ENCODE measurements around the gene BICD2. TPM values are rescaled to one million over a fixed set of nuclear protein-coding genes. Genes with fewer than 3 reads are reported as not detected.

BICD2 gene
- polyA plus RNA-seq, 3 donors = 13.8 to 29.4 (median 25.6) TPM

DNA sequence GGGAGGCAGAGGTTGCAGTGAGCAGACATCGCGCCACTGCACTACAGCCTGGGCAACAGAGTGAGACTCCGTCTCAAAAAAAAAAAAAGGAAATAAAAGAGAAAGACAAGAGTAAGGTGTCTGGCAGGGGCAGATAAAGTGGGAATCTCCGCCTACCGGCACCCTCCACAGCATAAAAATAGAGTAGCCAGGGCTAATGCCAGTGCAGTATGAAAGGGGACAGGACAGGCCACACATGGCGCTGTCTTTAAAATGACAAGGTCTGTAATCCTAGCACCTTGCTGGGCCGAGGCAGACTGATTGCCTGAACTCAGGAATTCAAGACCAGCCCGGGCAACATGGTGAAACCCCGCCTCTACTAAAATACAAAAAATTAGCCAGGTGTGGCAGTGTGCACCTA is 7.8 kb downstream of the BICD2 start:
- H3K4me1 ChIP-seq (ENCODE audit: control insufficient read depth in 1 of 2, insufficient read depth in 2 of 2, low read length in 2 of 2) = peaks cover 58 to 65% of the 10 kb centered on the region in 2 donors
- TF ChIP-seq, protein P1, sequence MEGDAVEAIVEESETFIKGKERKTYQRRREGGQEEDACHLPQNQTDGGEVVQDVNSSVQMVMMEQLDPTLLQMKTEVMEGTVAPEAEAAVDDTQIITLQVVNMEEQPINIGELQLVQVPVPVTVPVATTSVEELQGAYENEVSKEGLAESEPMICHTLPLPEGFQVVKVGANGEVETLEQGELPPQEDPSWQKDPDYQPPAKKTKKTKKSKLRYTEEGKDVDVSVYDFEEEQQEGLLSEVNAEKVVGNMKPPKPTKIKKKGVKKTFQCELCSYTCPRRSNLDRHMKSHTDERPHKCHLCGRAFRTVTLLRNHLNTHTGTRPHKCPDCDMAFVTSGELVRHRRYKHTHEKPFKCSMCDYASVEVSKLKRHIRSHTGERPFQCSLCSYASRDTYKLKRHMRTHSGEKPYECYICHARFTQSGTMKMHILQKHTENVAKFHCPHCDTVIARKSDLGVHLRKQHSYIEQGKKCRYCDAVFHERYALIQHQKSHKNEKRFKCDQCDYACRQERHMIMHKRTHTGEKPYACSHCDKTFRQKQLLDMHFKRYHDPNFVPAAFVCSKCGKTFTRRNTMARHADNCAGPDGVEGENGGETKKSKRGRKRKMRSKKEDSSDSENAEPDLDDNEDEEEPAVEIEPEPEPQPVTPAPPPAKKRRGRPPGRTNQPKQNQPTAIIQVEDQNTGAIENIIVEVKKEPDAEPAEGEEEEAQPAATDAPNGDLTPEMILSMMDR (IDR thresholded peaks at IDR 0.05) = no peak
- no CpG with 5 or more reads among the region's 9 CpGs for WGBS (ENCODE audit: insufficient coverage)

DNA sequence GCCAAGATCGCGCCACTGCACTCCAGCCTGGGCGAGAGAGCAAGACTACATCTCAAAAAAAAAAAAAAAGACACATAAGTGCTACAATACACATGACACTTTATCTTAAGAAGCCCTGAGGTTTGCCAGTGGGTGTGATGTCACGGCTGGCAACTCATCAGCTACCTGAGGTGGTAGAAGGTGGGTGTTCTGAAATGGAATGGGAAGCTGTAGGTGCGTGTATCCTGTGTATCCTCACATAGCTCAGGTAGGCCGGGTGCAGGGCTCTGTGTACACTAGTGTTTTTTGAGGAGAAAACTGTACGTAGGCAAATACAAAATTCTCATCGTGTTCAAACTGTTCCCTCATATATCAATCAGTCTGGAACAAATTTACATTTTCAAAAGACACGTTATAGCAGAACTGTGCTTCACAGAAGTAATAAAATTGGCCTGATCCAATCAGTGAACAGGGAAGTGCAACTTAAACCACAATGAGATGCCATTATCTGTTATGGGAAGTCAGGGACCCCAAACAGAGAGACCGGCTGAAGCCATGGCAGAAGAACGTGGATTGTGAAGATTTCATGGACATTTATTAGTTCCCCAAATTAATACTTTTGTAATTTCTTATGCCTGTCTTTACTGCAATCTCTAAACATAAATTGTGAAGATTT is 10.4 kb downstream of the BICD2 start:
- H3K27ac ChIP-seq (ENCODE audit: low read depth in 1 of 2, low read length in 2 of 2) = peak overlapping the region; percentile 32 to 63
- H3K4me3 Mint-ChIP-seq = peak overlapping the region in 1 of 2 donors; percentile 39
- no peak overlapping the region for H3K9ac ChIP-seq (ENCODE audit: insufficient read depth, low read length, poor library complexity, severe bottlenecking)
- H3K36me3 Mint-ChIP-seq = peaks cover 0 to 11% of the 10 kb centered on the region in 2 donors
- no peak overlapping the region for H2AFZ ChIP-seq (ENCODE audit: insufficient read depth, low read depth, low read length, poor library complexity, severe bottlenecking)
- H3K79me2 ChIP-seq (ENCODE audit: insufficient read depth, low read length) = peaks cover 91% of the 10 kb centered on the region
- WGBS (ENCODE audit: insufficient coverage) = no CpG with 5 or more reads among the region's 11 CpGs
- peaks cover 0 to 5% of the 10 kb centered on the region in 2 donors for H3K9me3 ChIP-seq (replicated peaks in 1 of 2; ENCODE audit: control insufficient read depth in 1 of 2, insufficient read depth in 1 of 2, low read length in 2 of 2)
- TF ChIP-seq, protein P1 (IDR thresholded peaks at IDR 0.05) = no peak
- H3K4me2 ChIP-seq (replicated peaks; ENCODE audit: extremely low read depth, low read length, poor library complexity, severe bottlenecking) = peak overlapping the region; percentile 30
- H3K36me3 ChIP-seq (replicated peaks in 1 of 2; ENCODE audit: control insufficient read depth in 1 of 2, insufficient read depth in 2 of 2, low read length in 2 of 2) = no peaks in the 10 kb centered on the region
- no peak overlapping the region for H3K4me3 ChIP-seq (replicated peaks in 1 of 3; ENCODE audit: low read depth in 2 of 3, low read length in 3 of 3)
- peaks cover 0 to 7% (median 0%) of the 10 kb centered on the region in 3 donors for H3K27me3 Mint-ChIP-seq (ENCODE audit: low read depth in 3 of 3)
- peaks cover 77% of the 10 kb centered on the region for H3K4me1 Mint-ChIP-seq
- DNase-seq = peak in 1 of 3 donors; percentile 51
- peaks cover 0 to 9% (median 3%) of the 10 kb centered on the region in 7 donors for H3K9me3 Mint-ChIP-seq
- peak overlapping the region; percentile 65 to 87 (median 80) for H3K27ac Mint-ChIP-seq
- H3K27me3 ChIP-seq (ENCODE audit: control insufficient read depth in 2 of 2, insufficient read depth in 2 of 2, low read length in 2 of 2) = no peaks in the 10 kb centered on the region
- peaks cover 59 to 67% of the 10 kb centered on the region in 2 donors for H3K4me1 ChIP-seq (ENCODE audit: control insufficient read depth in 1 of 2, insufficient read depth in 2 of 2, low read length in 2 of 2)
- peaks cover 82% of the 10 kb centered on the region for H4K20me1 ChIP-seq (ENCODE audit: insufficient read depth, low read length)
- intact Hi-C loops (cut with micrococcal nuclease) = no loop called here

More for the DNA sequence above, 7.8 kb downstream of the BICD2 start:
- Mint-ChIP-seq H3K27me3 (ENCODE audit: low read depth in 3 of 3) (peaks cover 0 to 7% (median 0%) of the 10 kb centered on the region in 3 donors), H3K36me3 (peaks cover 0 to 8% of the 10 kb centered on the region in 2 donors), H3K27ac (peak overlapping the region in 3 of 7 donors; percentile 37 to 62 (median 43)), H3K4me1 (peaks cover 77% of the 10 kb centered on the region), H3K9me3 (peaks cover 0 to 9% (median 3%) of the 10 kb centered on the region in 7 donors), H3K4me3 (no peak overlapping the region)
- no peak overlapping the region for H3K9ac ChIP-seq (ENCODE audit: insufficient read depth, low read length, poor library complexity, severe bottlenecking)
- no peak for DNase-seq
- H2AFZ ChIP-seq (ENCODE audit: insufficient read depth, low read depth, low read length, poor library complexity, severe bottlenecking) = no peak overlapping the region
- no peak overlapping the region for H3K4me2 ChIP-seq (replicated peaks; ENCODE audit: extremely low read depth, low read length, poor library complexity, severe bottlenecking)
- no peak overlapping the region for H3K4me3 ChIP-seq (replicated peaks in 1 of 3; ENCODE audit: low read depth in 2 of 3, low read length in 3 of 3)
- no peaks in the 10 kb centered on the region for H3K27me3 ChIP-seq (ENCODE audit: control insufficient read depth in 2 of 2, insufficient read depth in 2 of 2, low read length in 2 of 2)
- H4K20me1 ChIP-seq (ENCODE audit: insufficient read depth, low read length) = peaks cover 84% of the 10 kb centered on the region
- peaks cover 91% of the 10 kb centered on the region for H3K79me2 ChIP-seq (ENCODE audit: insufficient read depth, low read length)
- intact Hi-C loops (cut with micrococcal nuclease) = no loop called here
- H3K27ac ChIP-seq (ENCODE audit: low read depth in 1 of 2, low read length in 2 of 2) = no peak overlapping the region
- peaks cover 0 to 3% of the 10 kb centered on the region in 2 donors for H3K36me3 ChIP-seq (replicated peaks in 1 of 2; ENCODE audit: control insufficient read depth in 1 of 2, insufficient read depth in 2 of 2, low read length in 2 of 2)
- H3K9me3 ChIP-seq (replicated peaks in 1 of 2; ENCODE audit: control insufficient read depth in 1 of 2, insufficient read depth in 1 of 2, low read length in 2 of 2) = peaks cover 0 to 5% of the 10 kb centered on the region in 2 donors
